ENCODE results near the gene LRRC10.
A peak's percentile ranks its signal among the peaks of the same experiment; 100 is the strongest.

LRRC10 gene

DNA sequence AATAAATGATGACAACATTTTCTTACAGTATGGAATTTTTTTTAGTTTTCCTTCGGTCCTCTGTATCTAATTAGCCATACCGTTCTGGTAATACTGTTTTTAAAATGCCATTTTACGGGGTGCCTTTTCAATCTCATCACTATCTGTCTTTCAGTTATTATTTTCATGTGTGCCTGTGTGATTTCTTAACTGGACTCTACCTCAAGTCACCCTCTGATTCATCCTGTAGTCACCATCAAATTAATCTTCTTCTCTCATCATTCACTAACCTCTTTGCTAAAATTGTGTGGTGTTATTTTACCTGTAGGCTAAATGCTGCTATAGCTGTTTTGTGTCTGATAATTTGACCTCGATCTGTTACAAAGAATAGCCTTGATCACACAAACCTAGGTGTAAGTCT is 41.5 kb downstream of the LRRC10 start:
- DNase-seq (ENCODE audit: low read depth in 2 of 2): peak in 1 of 2 experiments; percentile 24

DNA sequence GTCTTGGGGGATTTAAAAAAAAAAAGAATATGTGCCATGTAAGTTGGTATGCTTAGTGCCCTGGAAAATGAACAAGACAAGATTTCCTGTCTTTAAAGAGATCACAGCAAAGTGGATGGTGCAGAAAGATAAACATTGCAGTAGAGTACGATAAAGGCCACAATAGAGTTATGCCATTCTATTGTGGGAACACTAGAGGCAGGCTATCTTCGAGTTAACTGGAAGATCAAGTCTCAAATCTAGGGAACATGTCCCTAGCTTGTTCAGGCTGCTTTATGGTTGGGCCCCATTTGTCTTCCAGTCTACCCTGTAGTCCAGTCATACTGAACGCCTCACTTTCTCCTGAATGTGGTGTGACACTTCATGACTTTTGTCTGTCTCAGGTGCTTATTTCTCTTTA is 44.1 kb downstream of the LRRC10 start:
- DNase-seq (ENCODE audit: low read depth in 2 of 2): no peak

DNA sequence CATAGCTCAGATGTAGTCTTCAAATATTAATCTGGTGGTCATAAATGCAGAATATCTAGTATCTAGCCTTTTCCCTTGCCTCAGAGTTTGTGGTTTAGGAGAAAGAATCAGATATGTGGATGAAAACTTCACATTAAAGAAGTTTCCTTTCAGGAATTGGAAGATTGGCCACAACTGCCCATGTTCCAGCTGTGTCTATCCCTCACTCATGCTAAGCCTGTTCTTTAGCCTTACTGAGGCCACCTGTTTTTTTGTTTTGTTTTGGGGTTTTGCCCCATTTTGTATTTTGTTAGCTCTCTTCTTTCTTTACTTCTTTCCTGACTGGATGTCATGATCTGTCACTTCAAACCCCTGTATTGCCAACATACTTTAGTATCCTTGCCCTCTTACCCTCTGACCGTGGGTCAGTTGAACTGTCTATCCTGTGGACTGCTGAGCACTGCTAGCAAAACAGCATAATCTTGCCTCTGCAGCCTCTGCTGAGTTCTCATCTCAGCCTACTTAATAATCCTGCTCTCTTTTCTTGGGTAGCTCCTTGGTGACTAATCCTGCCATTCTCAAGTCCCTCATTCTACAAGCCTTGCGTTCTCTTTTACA is 47.4 kb downstream of the LRRC10 start:
- no peak for DNase-seq (ENCODE audit: low read depth in 2 of 2)
